ENCODE data around the gene MAP3K14. TPM values are rescaled to one million over a fixed set of nuclear protein-coding genes. Genes with fewer than 3 reads are reported as not detected.

Gene MAP3K14
- total and polyA plus RNA-seq, 10 of the 15 experiments (the other 5 are each of a cell fraction or from before 2014, with no cell fraction given), result 2.1 to 33.3 (median 19.7) TPM

DNA sequence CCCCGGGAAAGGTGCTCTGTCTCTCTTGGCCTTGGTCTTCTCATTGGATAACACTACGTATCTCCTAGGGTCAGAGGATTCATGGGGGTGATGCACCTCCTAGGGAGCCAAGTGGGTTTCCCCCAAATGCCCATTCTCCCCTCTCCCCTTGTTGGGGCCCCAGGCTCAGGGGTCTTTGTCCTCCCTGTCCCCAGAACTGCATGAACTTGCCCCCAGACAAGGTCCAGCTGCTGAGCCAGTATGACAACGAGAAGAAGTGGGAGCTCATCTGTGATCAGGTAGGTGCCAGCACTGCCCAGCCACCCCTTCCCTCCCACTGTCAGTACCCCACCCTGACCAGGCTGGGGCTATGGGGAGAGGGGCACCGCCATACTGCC, 86.4 kb downstream of the MAP3K14 start (continued):
- TF ChIP-seq, protein P1, sequence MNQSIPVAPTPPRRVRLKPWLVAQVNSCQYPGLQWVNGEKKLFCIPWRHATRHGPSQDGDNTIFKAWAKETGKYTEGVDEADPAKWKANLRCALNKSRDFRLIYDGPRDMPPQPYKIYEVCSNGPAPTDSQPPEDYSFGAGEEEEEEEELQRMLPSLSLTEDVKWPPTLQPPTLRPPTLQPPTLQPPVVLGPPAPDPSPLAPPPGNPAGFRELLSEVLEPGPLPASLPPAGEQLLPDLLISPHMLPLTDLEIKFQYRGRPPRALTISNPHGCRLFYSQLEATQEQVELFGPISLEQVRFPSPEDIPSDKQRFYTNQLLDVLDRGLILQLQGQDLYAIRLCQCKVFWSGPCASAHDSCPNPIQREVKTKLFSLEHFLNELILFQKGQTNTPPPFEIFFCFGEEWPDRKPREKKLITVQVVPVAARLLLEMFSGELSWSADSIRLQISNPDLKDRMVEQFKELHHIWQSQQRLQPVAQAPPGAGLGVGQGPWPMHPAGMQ (IDR thresholded peaks at IDR 0.05; ENCODE audit: borderline replicate concordance), result no peak
- TF ChIP-seq KLF5 (IDR thresholded peaks at IDR 0.05; ENCODE audit: partially characterized antibody), result no peak
- TF ChIP-seq, protein P2, sequence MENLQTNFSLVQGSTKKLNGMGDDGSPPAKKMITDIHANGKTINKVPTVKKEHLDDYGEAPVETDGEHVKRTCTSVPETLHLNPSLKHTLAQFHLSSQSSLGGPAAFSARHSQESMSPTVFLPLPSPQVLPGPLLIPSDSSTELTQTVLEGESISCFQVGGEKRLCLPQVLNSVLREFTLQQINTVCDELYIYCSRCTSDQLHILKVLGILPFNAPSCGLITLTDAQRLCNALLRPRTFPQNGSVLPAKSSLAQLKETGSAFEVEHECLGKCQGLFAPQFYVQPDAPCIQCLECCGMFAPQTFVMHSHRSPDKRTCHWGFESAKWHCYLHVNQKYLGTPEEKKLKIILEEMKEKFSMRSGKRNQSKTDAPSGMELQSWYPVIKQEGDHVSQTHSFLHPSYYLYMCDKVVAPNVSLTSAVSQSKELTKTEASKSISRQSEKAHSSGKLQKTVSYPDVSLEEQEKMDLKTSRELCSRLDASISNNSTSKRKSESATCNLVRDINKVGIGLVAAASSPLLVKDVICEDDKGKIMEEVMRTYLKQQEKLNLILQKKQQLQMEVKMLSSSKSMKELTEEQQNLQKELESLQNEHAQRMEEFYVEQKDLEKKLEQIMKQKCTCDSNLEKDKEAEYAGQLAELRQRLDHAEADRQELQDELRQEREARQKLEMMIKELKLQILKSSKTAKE (IDR thresholded peaks at IDR 0.05; ENCODE audit: low read depth, poor library complexity, severe bottlenecking), result no peak
- no peak for TF ChIP-seq EP300 (IDR thresholded peaks at IDR 0.05; ENCODE audit: borderline replicate concordance in 1 of 2, control insufficient read depth in 1 of 2, low read depth in 2 of 2, low read length in 2 of 2)
- no peak for TF ChIP-seq ATF7 (IDR thresholded peaks at IDR 0.05; ENCODE audit: low read depth)
- TF ChIP-seq TCF12 (IDR thresholded peaks at IDR 0.05; ENCODE audit: low read depth, low read length), result no peak
- no peak for TF ChIP-seq TAF1 (IDR thresholded peaks at IDR 0.05; ENCODE audit: borderline replicate concordance, low read depth, low read length)
- no peak for TF ChIP-seq YY1 (IDR thresholded peaks at IDR 0.05; ENCODE audit: low read depth, low read length)

Measured in GM12878 (cell line).